NT2/D1 (cell line): ENCODE measurements around the gene ROMO1.

Source experiments
- YY1 ChIP-seq: IDR thresholded peaks from 2 replicates; pipeline ENCODE4 v1.6.1; 2011; ENCODE audit not compliant: insufficient read length, insufficient read depth
- ZNF274 ChIP-seq: IDR thresholded peaks from 2 replicates; pipeline ENCODE4 v1.6.1; 2011; ENCODE audit warnings: mild to moderate bottlenecking, low read depth, low read length

DNA sequence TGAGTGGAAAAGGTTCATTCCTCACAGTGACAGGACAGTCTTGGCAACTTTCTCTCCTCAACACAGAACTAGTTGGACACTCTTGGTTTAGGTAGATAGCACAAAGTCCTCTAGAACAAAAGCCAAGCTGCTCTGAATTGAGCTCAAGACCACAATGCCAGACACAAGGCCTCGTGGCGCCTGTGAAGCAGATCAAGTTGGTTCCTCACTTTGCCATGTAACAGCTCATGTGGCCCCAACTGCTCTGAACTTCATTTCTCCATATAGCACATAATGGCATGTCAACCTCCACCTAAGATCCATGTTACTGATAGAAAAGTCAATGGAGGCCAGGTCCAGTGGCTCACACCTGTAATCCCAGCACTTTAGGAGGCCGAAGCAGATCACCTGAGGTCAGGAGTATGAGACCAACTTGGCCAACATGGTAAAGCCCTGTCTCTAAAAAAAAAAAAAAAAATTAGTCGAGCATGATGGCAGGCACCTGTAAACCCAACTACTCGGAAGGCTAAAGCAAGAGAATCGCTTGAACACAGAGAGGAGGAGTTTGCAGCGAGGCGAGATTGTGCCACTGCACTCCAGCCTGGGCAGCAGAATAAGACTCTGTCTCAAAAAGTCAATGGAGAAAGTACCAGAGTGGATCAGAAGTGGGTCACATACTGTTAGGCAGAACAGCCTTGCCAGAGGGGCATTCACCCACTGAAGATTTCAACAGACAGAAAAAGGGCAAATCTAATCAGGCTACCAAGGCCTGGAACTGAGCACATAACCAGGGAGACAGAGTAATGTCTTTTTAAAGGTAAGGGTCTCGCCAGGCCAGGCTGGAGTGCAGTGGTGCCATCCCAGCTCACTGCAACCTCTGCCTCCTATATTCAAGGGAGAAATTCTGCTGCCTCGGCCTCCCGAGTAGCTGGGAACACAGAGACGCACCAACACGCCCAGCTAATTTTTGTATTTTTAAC lies 21.2 kb downstream of the ROMO1 start:
- no peak for TF ChIP-seq YY1
- no peak for TF ChIP-seq ZNF274
